Measurements from ENCODE around the gene MEMO1. TPM values are rescaled to one million over a fixed set of nuclear protein-coding genes. Genes with fewer than 3 reads are reported as not detected.

The MEMO1 gene
- total and polyA plus RNA-seq, 2 of the 4 experiments (the other 2 are of a cell fraction): 23.7 to 49.7 TPM

DNA sequence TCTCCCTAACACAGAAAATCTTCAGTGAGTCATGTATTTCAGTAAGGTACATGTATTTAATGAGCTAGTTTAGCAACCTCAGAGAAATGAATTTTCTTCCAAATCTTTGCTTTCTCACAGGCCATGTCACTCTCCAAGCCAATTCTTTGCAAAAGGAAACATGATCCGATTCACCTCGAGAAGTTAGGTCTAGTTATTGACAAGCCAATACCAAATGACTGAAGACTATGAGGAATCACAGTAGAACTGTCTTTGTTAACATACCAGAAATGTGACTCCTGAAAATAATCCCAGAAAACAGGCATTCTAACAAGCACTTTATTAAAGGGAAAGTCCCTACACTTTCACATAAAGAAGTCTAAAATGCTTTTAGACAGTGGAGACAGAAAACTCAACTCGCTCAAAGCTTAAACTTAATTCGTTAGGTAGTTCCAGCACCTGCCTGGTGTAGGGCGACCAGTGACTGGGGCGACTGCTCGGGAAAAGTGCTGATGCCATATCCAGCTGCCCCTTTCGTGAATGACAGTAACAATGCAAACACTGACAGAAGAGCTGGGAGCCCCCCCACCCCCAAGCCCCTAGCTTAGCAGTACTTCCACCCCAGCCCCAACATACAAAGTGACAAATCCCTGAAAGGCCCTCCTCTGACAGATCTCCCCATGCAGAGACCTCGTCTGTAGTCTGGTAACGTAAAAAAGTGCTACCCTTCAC is 1.8 kb downstream of the MEMO1 start:
- peak overlapping the region; percentile 33; the same call in 1 of the 2 replicates for H3K4ac ChIP-seq (ENCODE audit: low read depth, low read length)
- peak overlapping the region in 1 of 2 experiments; percentile 5; a peak in 1 of 4 replicates for H4K8ac ChIP-seq (ENCODE audit: low read depth in 2 of 2, low read length in 2 of 2)
- no peaks in the 10 kb centered on the region for H3K36me3 ChIP-seq (ENCODE audit: control insufficient read depth, insufficient read depth, low read length)
- no peak overlapping the region for H2BK20ac ChIP-seq (ENCODE audit: low read depth, low read length)
- peaks cover 2% of the 10 kb centered on the region for H3K4me1 ChIP-seq (ENCODE audit: control insufficient read depth, insufficient read depth, low read length)
- BruUV-seq (replicated peaks): TSS peak; percentile 14
- CTCF ChIA-PET: interaction anchor here (0.6 to 1.3 kb wide), 2 partner anchors 11 to 547 kb away, joined by 3 read pairs; no protein-coding TSS in a partner anchor
- no peak overlapping the region for H4K5ac ChIP-seq (ENCODE audit: low read depth, low read length)
- H3K9me1 ChIP-seq (ENCODE audit: insufficient read depth, low read length): no peaks in the 10 kb centered on the region; the same call in 1 of the 2 replicates
- TF ChIP-seq NFE2L2 (IDR thresholded peaks at IDR 0.05; ENCODE audit: low read depth, low read length) (no peak), RAD21 (IDR thresholded peaks at IDR 0.05; ENCODE audit: low read length) (no peak), RFX5 (IDR thresholded peaks at IDR 0.05; ENCODE audit: low read depth, low read length) (no peak), MXI1 (IDR thresholded peaks at IDR 0.05; ENCODE audit: borderline replicate concordance, low read depth, low read length) (no peak), POLR2A (IDR thresholded peaks at IDR 0.05; ENCODE audit: low read depth, low read length) (no peak), CEBPB (IDR thresholded peaks at IDR 0.05; ENCODE audit: low read depth, low read length) (no peak), ELK1 (IDR thresholded peaks at IDR 0.05; ENCODE audit: borderline replicate concordance, low read depth, low read length) (no peak), CHD1 (IDR thresholded peaks at IDR 0.05; ENCODE audit: low read depth, low read length) (no peak)
- TF ChIP-seq, protein P1, sequence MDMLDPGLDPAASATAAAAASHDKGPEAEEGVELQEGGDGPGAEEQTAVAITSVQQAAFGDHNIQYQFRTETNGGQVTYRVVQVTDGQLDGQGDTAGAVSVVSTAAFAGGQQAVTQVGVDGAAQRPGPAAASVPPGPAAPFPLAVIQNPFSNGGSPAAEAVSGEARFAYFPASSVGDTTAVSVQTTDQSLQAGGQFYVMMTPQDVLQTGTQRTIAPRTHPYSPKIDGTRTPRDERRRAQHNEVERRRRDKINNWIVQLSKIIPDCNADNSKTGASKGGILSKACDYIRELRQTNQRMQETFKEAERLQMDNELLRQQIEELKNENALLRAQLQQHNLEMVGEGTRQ (IDR thresholded peaks at IDR 0.05; ENCODE audit: low read depth, low read length): no peak
- H2AK5ac ChIP-seq (ENCODE audit: low read depth, low read length): peak overlapping the region; percentile 45
- peak overlapping the region; percentile 80 for H3K14ac ChIP-seq (replicated peaks; ENCODE audit: low read depth, low read length)
- H3K4me2 ChIP-seq (ENCODE audit: low read depth, low read length): peak overlapping the region; percentile 96
- in situ Hi-C loops (cut with MboI; ENCODE audit: low sequenced_read_pairs): no loop called here
- peak overlapping the region; percentile 99 for H3K4me3 ChIP-seq (ENCODE audit: insufficient read depth, low read depth, low read length)
- H2BK15ac ChIP-seq (ENCODE audit: low read depth, low read length): no peak overlapping the region
- intact Hi-C loops (cut with micrococcal nuclease): loop anchor here (5.0 to 10.0 kb wide), 3 partner anchors 64 to 172 kb away; no protein-coding TSS in a partner anchor
- H3K9me3 ChIP-seq (ENCODE audit: control insufficient read depth, insufficient read depth, low read length): no peaks in the 10 kb centered on the region
- peak overlapping the region; percentile 95 for H3K9ac ChIP-seq (ENCODE audit: low read depth, low read length)
- 0% methylated on average over 6 of the region's 10 CpGs; no CpG with 5 or more reads in 1 of the 2 experiments for whole genome bisulfite sequencing, 2 experiments (ENCODE audit: extremely low coverage in 2 of 2, insufficient read length in 1 of 2)
- H3K18ac ChIP-seq (ENCODE audit: low read depth, low read length): peak overlapping the region; percentile 13
- H3K27me3 ChIP-seq (ENCODE audit: control insufficient read depth, insufficient read depth, low read length): no peaks in the 10 kb centered on the region
- peak overlapping the region; percentile 58; the same call in 1 of the 2 replicates for H3K56ac ChIP-seq (ENCODE audit: extremely low read depth, insufficient read depth, low read length)
- peak overlapping the region; percentile 67 for H2BK5ac ChIP-seq (ENCODE audit: low read depth, low read length, poor library complexity, severe bottlenecking)
- dilution Hi-C loops (cut with HindIII; ENCODE audit: low sequenced_read_pairs, unreplicated experiment): no loop called here
- H2AFZ ChIP-seq (replicated peaks; ENCODE audit: low read length, poor library complexity): peak overlapping the region; percentile 90
- H2BK120ac ChIP-seq (ENCODE audit: low read depth, low read length): peak overlapping the region; percentile 22; the same call in 1 of the 2 replicates
- POLR2A ChIA-PET (ENCODE audit: unreplicated experiment): interaction anchor here (0.6 kb wide), 1 partner anchor 316 kb away, joined by 7 read pairs; no protein-coding TSS in a partner anchor
- no peak overlapping the region; the same call in 1 of the 2 replicates for H4K91ac ChIP-seq (ENCODE audit: insufficient read depth, low read depth, low read length)
- peak overlapping the region; percentile 88 for H3K27ac ChIP-seq (ENCODE audit: insufficient read depth, low read length)
- no peak for ATAC-seq (ENCODE audit: low read depth)
- H3K23ac ChIP-seq (ENCODE audit: low read depth, low read length): peak overlapping the region; percentile 73
- DNase-seq: peak; percentile 51
- peaks cover 38% of the 10 kb centered on the region for H4K20me1 ChIP-seq (ENCODE audit: insufficient read depth, low read length)
- H3K79me1 ChIP-seq (ENCODE audit: low read depth in 1 of 2, low read length in 2 of 2): peaks cover 9 to 24% of the 10 kb centered on the region in 2 experiments; a peak in 3 of 4 replicates
- H2AK9ac ChIP-seq (replicated peaks; ENCODE audit: low read depth, low read length, poor library complexity): peak overlapping the region; percentile 48

All from IMR-90 (cell line).